ENCODE results near the gene NEO1.
"Not testable (repeated sequence)": the region's sequence is repeated elsewhere in the genome, so short reads cannot be mapped to it uniquely, and the experiment has no call there.

The NEO1 gene

GRCh38 chr15:73291441-73291840 lies 239.2 kb downstream of the NEO1 start:
- no peak for DNase-seq
- no peaks in the 10 kb centered on the region for H3K27me3 ChIP-seq (replicated peaks)
- H3K4me3 ChIP-seq (ENCODE audit: low read depth, low read length), result no peak overlapping the region
- in situ Hi-C loops (cut with HindIII; ENCODE audit: low pct_ligation_motif_present, low sequenced_read_pairs), result no loop called here
- H3K27ac ChIP-seq, result no peak overlapping the region
- TF ChIP-seq CTCF (IDR thresholded peaks at IDR 0.05; ENCODE audit: low read depth, low read length, missing control alignments), result no peak
- H3K36me3 ChIP-seq (replicated peaks), result no peaks in the 10 kb centered on the region

- DNase-seq, result no peak
- Histone ChIP-seq H3K27me3 (replicated peaks) (no peaks in the 10 kb centered on the region), H3K36me3 (replicated peaks) (no peaks in the 10 kb centered on the region), H3K4me3 (ENCODE audit: low read depth, low read length) (no peak overlapping the region), H3K27ac (no peak overlapping the region)
- TF ChIP-seq CTCF (IDR thresholded peaks at IDR 0.05; ENCODE audit: low read depth, low read length, missing control alignments), result no peak
- in situ Hi-C loops (cut with HindIII; ENCODE audit: low pct_ligation_motif_present, low sequenced_read_pairs), result no loop called here
These were observed 241.5 kb downstream of the NEO1 start for GRCh38 chr15:73293773-73294172.

GRCh38 chr15:73295630-73296286 lies 243.5 kb downstream of the NEO1 start:
- in situ Hi-C loops (cut with HindIII; ENCODE audit: low pct_ligation_motif_present, low sequenced_read_pairs), result no loop called here
- H3K36me3 ChIP-seq (replicated peaks), result no peaks in the 10 kb centered on the region
- no peak overlapping the region for H3K27ac ChIP-seq
- TF ChIP-seq CTCF (IDR thresholded peaks at IDR 0.05; ENCODE audit: low read depth, low read length, missing control alignments), result no peak
- no peaks in the 10 kb centered on the region for H3K27me3 ChIP-seq (replicated peaks)
- no peak overlapping the region for H3K4me3 ChIP-seq (ENCODE audit: low read depth, low read length)
- DNase-seq, result no peak

- TF ChIP-seq CTCF (IDR thresholded peaks at IDR 0.05; ENCODE audit: low read depth, low read length, missing control alignments), result no peak
- Histone ChIP-seq H3K27me3 (replicated peaks) (no peaks in the 10 kb centered on the region), H3K4me3 (ENCODE audit: low read depth, low read length) (no peak overlapping the region), H3K36me3 (replicated peaks) (no peaks in the 10 kb centered on the region), H3K27ac (no peak overlapping the region)
- no peak for DNase-seq
- in situ Hi-C loops (cut with HindIII; ENCODE audit: low pct_ligation_motif_present, low sequenced_read_pairs), result no loop called here
These were observed 244.5 kb downstream of the NEO1 start for GRCh38 chr15:73296609-73297353.

GRCh38 chr15:73298522-73299245 lies 246.4 kb downstream of the NEO1 start:
- no peak overlapping the region for H3K4me3 ChIP-seq (ENCODE audit: low read depth, low read length)
- in situ Hi-C loops (cut with HindIII; ENCODE audit: low pct_ligation_motif_present, low sequenced_read_pairs), result no loop called here
- H3K27me3 ChIP-seq (replicated peaks), result no peaks in the 10 kb centered on the region
- H3K36me3 ChIP-seq (replicated peaks), result no peaks in the 10 kb centered on the region
- TF ChIP-seq CTCF (IDR thresholded peaks at IDR 0.05; ENCODE audit: low read depth, low read length, missing control alignments), result no peak
- no peak for DNase-seq
- no peak overlapping the region for H3K27ac ChIP-seq

GRCh38 chr15:73300286-73300685 lies 248.0 kb downstream of the NEO1 start:
- H3K36me3 ChIP-seq (replicated peaks); DNase-seq; H3K27ac ChIP-seq; H3K4me3 ChIP-seq (ENCODE audit: low read depth, low read length); H3K27me3 ChIP-seq (replicated peaks); in situ Hi-C loops (cut with HindIII; ENCODE audit: low pct_ligation_motif_present, low sequenced_read_pairs): not testable (repeated sequence)
